Stimulated activated CD4-positive, alpha-beta T cell treated with anti-CD3 and anti-CD28 coated beads, TNF-alpha, amount 100 ng/mL, for 1 hour (primary cell): ENCODE measurements around the gene QDPR.
"Not testable (repeated sequence)": the region's sequence is repeated elsewhere in the genome, so short reads cannot be mapped to it uniquely, and the experiment has no call there.

Source experiments
- DNase-seq, 3 donors: peaks; one replicate each; pipeline ENCODE4 v3.0.0-alpha.2; 2020; ENCODE audit warnings: low read depth in 3 of 3, low spot score in 1 of 3

QDPR gene

DNA sequence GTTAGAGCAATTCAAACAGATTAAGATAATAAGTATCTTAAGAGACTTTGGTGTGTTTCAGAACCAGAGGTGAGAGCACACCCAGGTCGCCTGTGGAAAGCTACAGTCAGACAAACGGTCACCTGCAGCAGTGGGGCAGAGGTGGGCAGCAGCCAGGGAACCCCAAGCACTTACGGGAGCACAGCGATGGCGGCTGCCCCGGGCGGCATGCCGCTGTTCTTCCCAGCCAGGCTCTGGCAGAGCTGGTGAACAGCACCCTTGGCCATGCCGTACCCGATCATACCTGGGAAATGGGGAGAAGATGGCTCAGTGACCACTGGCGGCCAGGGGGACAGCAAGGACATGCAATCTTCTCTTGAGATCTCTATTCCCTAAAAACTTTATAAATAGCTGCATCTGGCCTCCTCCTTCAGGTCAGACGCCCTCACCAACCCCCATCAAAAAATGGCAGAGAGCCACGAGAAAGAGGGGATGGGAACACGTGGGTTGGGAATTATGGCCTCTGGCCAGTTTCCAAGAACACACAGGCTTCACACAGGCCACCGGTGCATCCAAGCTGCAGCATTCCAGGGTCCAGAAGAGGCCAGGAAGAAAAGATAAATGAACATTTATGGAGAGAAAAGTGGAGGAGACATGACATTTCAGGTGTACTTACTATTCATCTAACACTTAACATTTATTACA is 19.7 kb downstream of the QDPR start:
- no peak for DNase-seq

GRCh38 chr4:17491196-17491595 is 20.7 kb downstream of the QDPR start:
- DNase-seq, result no peak

DNA sequence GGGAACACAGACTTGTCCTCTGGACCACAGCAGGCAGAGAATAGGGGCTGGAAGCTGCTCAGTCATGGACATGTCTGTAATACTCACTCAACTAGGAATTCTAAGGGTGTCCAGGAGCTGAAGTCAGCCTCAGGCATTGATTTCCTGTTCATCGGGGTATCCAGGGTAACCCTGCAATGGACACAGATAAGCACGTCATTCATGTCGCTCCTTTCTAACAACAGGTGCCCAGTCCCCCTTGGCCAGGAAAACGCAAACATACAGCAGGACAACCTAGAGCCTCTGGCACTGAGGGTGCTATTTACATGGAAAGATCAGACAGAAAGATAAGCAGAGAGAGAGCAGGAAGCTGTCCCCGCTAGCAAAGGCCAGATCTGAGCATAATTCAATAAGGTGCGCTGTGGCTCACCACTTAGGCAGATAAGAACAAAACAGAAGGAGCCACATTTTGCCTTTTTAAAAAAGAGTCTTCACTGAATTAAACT is 21.3 kb downstream of the QDPR start:
- DNase-seq, result no peak

GRCh38 chr4:17489721-17490120 is 22.2 kb downstream of the QDPR start:
- no peak for DNase-seq

GRCh38 chr4:17489123-17489522 is 22.8 kb downstream of the QDPR start:
- DNase-seq, result no peak

DNA sequence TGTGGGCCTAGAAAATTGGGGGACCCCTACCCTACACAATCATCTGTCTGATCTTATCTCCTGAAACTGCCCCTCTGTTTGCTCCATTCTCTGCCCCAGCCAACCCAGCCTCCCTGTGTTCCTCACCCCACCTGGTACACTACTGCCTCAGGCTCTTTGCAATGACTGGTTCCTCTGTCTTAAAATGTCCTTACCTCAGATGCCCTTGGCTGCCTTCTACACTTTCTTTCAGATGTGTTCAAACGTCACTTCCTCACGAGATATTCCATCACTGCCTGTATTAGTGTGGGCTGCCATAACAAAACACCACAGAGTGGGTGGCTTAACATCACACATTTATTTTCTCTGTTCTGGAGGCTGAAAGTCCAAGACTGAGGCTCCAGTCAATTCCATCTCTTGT is 29.2 kb downstream of the QDPR start:
- no peak for DNase-seq

DNA sequence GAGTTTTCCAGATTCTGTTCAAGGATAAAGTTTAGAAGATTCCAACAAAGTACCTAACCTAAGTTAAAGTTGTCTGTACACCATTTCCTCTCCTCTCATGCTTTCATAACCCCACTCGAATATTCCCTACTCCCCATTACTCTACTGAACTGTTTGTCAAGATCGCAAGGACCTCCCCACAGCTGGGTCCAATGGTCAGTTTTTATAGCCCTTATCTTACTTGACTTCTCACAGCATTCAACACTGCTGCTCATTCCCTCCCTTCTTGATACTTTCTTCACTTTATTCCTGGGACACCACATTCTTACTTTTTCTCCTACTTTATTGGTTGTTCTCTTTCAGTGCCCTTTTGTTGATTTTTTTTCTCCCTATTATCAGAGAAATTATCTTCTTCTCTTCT is 30.9 kb downstream of the QDPR start:
- DNase-seq, result no peak

- no peak for DNase-seq
These were observed 31.5 kb downstream of the QDPR start for GRCh38 chr4:17480210-17480927.

DNA sequence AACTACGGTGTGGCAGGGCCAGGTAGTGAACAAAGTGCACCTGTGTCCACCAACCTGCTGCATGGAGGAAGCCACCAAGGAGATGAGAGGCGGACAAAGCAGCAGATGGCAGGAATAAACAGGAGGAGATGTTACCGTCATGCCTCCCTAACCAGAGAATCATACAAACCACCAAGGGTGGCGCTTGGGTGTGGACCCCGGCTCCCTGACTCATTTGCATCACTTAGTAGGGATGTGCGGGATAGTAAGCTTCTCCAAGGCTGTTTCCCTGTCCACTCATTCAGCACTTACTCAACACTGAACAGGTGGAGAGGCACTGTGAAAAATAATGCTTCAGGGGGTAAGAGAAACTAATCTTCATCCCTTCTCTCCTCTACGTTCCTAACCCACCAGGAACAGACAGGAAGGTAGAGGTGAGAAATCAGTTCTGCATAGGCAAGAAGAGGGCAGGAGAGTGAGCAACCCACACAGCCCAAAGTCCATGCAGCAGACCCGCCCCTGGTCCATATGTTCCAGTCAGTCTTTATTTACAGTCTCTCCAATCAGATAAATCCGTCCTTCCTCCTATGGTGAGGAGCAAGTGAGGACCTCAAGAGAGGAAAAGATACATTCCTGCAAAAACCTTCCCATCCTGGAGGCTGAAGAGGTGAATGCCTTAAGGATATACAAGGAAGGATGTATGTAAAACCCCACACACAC is 34.0 kb downstream of the QDPR start:
- no peak for DNase-seq

GRCh38 chr4:17476853-17477252 is 35.0 kb downstream of the QDPR start:
- no peak for DNase-seq

GRCh38 chr4:17475481-17475880 is 36.4 kb downstream of the QDPR start:
- DNase-seq, result no peak

- DNase-seq, result no peak
These were observed 41.8 kb downstream of the QDPR start for GRCh38 chr4:17469931-17470674.

DNA sequence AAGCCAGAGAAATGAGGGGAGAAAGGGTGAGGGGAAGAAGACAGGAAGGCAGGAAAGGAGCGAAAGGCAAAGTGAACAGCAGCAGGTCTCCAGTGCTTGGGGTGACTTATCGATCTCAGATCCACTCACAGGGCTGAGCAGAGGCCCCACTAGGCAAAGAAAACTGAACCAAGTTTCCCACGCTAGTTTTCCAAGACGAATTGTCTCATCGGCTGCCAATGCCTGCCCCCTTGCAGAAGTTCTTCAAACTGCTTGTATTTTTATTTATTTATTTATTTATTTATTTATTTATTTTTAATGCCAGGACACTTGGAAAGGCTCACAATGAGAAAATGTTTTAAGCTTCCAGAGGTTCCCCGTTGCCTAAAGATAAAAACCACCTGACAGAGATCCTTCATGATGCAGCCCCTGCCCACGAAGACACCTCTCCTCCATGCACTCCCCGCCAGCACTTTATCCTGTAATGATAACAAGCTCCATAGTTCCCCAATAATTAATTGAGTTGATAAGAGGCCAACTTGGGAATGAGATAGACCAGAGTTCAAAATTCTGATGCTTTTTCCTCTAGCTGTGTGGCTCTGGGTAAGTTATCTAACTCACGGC is 43.2 kb downstream of the QDPR start:
- DNase-seq, result no peak

DNA sequence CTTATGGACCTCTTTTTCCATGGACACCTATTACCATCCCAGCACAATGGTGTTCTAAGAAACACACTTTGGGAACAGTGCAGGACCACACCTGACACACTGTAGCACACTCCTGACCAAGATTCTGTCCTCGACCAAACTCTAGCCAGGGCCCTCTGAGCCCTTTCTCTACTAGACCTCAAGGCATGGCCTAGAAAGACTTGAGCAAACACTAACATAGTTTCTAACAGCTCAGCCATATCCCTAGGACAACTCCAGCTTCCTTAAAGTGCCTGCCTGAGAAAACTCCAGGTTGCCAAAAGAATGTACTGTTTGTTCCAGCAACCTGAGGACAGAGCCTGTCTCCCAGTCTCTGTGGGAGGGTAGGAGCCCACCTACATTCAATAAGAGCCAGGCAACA is 48.3 kb downstream of the QDPR start:
- DNase-seq, result no peak

- no peak for DNase-seq
These were observed 61.6 kb downstream of the QDPR start for GRCh38 chr4:17450269-17450804.

DNA sequence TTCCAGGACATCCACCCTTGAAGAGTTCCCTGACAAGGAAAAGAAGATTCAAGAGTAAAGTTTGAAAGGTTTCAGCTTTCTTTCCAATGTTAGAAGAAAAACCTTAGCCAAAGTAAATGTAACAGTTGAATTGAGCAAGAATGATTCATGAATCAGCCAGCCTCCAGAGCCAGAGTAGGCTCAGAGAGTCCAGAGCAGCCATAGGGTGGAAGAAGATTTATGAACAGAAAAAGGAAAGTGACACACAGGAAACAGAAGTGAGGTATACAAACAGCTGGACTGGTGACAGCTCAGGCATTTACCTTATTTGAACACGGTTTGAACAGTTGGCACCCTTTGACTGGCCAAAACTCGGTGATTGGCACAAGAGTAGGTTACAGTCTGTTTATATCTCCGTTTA is 63.2 kb downstream of the QDPR start:
- DNase-seq, result no peak

DNA sequence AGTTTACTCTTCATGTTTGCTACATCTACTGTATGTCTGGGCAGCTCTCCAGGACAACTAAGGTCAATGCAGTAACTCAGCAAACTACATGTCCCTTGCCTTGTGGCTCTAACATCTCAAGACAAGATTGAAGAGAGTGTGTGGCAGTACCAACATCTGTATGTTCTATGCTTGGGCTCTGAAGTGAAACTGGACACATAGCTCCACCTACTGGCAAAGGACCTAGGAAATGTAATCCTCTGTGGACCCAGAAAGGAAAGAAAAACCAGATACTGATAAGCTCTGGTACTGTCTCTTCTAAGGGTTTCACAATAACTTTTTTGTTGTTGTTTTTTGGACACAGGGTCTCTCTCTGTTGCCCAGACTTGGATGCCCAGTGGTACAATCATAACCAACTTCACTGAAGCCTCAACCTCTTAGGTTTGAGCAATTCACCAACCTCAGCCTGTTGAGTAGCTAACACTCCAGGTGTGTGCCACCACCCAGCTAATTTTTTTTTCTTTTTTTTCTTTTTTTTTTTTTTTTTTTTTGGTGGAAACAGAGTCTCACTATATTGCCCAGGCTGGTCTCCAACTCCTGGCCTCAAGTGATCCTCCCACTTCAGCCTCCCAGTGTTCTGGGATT is 64.1 kb downstream of the QDPR start:
- peak in 2 of 3 donors; percentile 6 to 14 for DNase-seq

GRCh38 chr4:17447056-17447455 is 64.8 kb downstream of the QDPR start:
- DNase-seq, result no peak

DNA sequence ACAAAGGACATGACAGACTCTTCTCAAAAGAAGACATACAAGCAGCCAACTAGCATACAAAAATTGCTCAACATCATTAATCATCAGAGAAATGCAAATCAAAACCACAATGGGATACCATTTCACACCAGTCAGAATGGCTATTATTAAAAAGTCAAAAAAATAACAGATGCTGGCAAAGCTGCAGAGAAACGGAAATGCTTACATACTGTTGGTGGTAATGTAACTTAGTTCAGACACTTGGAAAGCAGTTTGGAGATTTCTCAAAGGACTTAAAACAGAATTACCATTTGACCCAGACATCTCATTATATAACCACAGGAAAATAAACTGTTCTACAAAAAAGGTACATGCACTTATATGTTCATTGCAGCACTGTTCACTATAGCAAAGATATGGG is 69.4 kb downstream of the QDPR start:
- DNase-seq, result not testable (repeated sequence)

GRCh38 chr4:17437396-17437795 is 74.5 kb downstream of the QDPR start:
- DNase-seq, result no peak
